ENCODE measurements around the gene AHI1.

DNA sequence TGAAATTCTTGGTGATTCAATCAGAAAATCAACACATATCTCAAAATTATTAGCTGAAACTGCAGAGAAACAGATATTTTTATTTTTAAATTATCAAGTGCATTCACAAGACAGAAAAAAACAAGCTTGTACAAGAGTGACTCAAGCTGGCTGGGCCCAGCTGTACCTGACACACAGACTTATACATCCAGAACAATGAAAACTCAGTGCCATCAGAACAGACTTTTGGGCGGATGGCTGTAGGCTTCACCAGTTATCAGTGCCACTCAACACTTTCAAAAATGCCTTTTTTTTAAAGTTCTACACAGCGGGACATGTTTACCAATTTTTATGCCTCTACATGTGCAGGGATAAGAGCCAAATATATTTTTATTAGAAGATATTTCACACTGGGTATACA is 213.6 kb downstream of the AHI1 start:
- no peak for TF ChIP-seq ESRRA (IDR thresholded peaks at IDR 0.05; ENCODE audit: low read length)
- TF ChIP-seq, protein P1, sequence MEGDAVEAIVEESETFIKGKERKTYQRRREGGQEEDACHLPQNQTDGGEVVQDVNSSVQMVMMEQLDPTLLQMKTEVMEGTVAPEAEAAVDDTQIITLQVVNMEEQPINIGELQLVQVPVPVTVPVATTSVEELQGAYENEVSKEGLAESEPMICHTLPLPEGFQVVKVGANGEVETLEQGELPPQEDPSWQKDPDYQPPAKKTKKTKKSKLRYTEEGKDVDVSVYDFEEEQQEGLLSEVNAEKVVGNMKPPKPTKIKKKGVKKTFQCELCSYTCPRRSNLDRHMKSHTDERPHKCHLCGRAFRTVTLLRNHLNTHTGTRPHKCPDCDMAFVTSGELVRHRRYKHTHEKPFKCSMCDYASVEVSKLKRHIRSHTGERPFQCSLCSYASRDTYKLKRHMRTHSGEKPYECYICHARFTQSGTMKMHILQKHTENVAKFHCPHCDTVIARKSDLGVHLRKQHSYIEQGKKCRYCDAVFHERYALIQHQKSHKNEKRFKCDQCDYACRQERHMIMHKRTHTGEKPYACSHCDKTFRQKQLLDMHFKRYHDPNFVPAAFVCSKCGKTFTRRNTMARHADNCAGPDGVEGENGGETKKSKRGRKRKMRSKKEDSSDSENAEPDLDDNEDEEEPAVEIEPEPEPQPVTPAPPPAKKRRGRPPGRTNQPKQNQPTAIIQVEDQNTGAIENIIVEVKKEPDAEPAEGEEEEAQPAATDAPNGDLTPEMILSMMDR (IDR thresholded peaks at IDR 0.05 in 2 of 3, conservative IDR thresholded peaks at IDR 0.05 in 1 of 3; ENCODE audit: control insufficient read depth in 2 of 3, extremely low read depth in 1 of 3, insufficient read depth in 1 of 3, low read depth in 3 of 3, low read length in 3 of 3): no peak
- no peak for TF ChIP-seq ZZZ3 (IDR thresholded peaks at IDR 0.05; ENCODE audit: control insufficient read depth, insufficient read length, low read depth)
- no peak for TF ChIP-seq MTA3 (IDR thresholded peaks at IDR 0.05; ENCODE audit: borderline replicate concordance, low read length)
- no peak for TF ChIP-seq CREM (IDR thresholded peaks at IDR 0.05; ENCODE audit: low read depth)
- TF ChIP-seq EP300 (IDR thresholded peaks at IDR 0.05; ENCODE audit: borderline replicate concordance in 1 of 2, control insufficient read depth in 1 of 2, low read depth in 2 of 2, low read length in 2 of 2): no peak
- no peak for TF ChIP-seq GABPA (IDR thresholded peaks at IDR 0.05; ENCODE audit: low read depth)
- TF ChIP-seq, protein P2, sequence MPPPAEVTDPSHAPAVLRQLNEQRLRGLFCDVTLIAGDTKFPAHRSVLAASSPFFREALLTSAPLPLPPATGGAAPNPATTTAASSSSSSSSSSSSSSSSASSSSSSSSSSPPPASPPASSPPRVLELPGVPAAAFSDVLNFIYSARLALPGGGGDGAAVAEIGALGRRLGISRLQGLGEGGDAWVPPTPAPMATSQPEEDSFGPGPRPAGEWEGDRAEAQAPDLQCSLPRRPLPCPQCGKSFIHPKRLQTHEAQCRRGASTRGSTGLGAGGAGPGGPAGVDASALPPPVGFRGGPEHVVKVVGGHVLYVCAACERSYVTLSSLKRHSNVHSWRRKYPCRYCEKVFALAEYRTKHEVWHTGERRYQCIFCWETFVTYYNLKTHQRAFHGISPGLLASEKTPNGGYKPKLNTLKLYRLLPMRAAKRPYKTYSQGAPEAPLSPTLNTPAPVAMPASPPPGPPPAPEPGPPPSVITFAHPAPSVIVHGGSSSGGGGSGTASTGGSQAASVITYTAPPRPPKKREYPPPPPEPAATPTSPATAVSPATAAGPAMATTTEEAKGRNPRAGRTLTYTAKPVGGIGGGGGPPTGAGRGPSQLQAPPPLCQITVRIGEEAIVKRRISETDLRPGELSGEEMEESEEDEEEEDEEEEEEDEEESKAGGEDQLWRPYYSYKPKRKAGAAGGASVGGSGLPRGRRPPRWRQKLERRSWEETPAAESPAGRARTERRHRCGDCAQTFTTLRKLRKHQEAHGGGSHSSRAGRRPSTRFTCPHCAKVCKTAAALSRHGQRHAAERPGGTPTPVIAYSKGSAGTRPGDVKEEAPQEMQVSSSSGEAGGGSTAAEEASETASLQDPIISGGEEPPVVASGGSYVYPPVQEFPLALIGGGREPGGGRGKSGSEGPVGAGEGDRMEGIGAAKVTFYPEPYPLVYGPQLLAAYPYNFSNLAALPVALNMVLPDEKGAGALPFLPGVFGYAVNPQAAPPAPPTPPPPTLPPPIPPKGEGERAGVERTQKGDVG (CRISPR knock-in tag; IDR thresholded peaks at IDR 0.05): no peak

All from GM12878 (cell line).